Measurements from ENCODE around the gene PRKN.

The PRKN gene

GRCh38 chr6:161809971-161810370 lies 917.6 kb downstream of the PRKN start:
- in situ Hi-C loops (cut with MboI; ENCODE audit: low pct_unique_long_range_greater_than_20kb, low sequenced_read_pairs, unreplicated experiment): no loop called here
- no peak for TF ChIP-seq CTCF (IDR thresholded peaks at IDR 0.05; ENCODE audit: extremely low read depth, insufficient read depth, missing control alignments)
- DNase-seq (ENCODE audit: low spot score): no peak

GRCh38 chr6:161804838-161805237 lies 922.7 kb downstream of the PRKN start:
- in situ Hi-C loops (cut with MboI; ENCODE audit: low pct_unique_long_range_greater_than_20kb, low sequenced_read_pairs, unreplicated experiment): no loop called here
- no peak for DNase-seq (ENCODE audit: low spot score)
- no peak for TF ChIP-seq CTCF (IDR thresholded peaks at IDR 0.05; ENCODE audit: extremely low read depth, insufficient read depth, missing control alignments)

GRCh38 chr6:161803131-161803530 lies 924.4 kb downstream of the PRKN start:
- no peak for TF ChIP-seq CTCF (IDR thresholded peaks at IDR 0.05; ENCODE audit: extremely low read depth, insufficient read depth, missing control alignments)
- in situ Hi-C loops (cut with MboI; ENCODE audit: low pct_unique_long_range_greater_than_20kb, low sequenced_read_pairs, unreplicated experiment): no loop called here
- DNase-seq (ENCODE audit: low spot score): no peak

GRCh38 chr6:161802231-161802630 lies 925.3 kb downstream of the PRKN start:
- DNase-seq (ENCODE audit: low spot score): no peak
- in situ Hi-C loops (cut with MboI; ENCODE audit: low pct_unique_long_range_greater_than_20kb, low sequenced_read_pairs, unreplicated experiment): no loop called here
- TF ChIP-seq CTCF (IDR thresholded peaks at IDR 0.05; ENCODE audit: extremely low read depth, insufficient read depth, missing control alignments): no peak

- TF ChIP-seq CTCF (IDR thresholded peaks at IDR 0.05; ENCODE audit: extremely low read depth, insufficient read depth, missing control alignments): no peak
- in situ Hi-C loops (cut with MboI; ENCODE audit: low pct_unique_long_range_greater_than_20kb, low sequenced_read_pairs, unreplicated experiment): loop anchor here (25.0 kb wide), 1 partner anchor 112 kb away; no protein-coding TSS in a partner anchor
- no peak for DNase-seq (ENCODE audit: low spot score)
Observed at GRCh38 chr6:161798844-161799394, 928.6 kb downstream of the PRKN start.

- DNase-seq (ENCODE audit: low spot score): no peak
- in situ Hi-C loops (cut with MboI; ENCODE audit: low pct_unique_long_range_greater_than_20kb, low sequenced_read_pairs, unreplicated experiment): loop anchor here (25.0 kb wide), 1 partner anchor 109 kb away; no protein-coding TSS in a partner anchor
- TF ChIP-seq CTCF (IDR thresholded peaks at IDR 0.05; ENCODE audit: extremely low read depth, insufficient read depth, missing control alignments): no peak
Observed at GRCh38 chr6:161796681-161797080, 930.9 kb downstream of the PRKN start.
